Activated CD8-positive, alpha-beta T cell treated with anti-CD3 and anti-CD28 coated beads for 36 hours (primary cell): ENCODE data around the gene SPIB. TPM values are rescaled to one million over a fixed set of nuclear protein-coding genes. Genes with fewer than 3 reads are reported as not detected.
A peak's percentile ranks its signal among the peaks of the same experiment; 100 is the strongest.

Experiments
- ATAC-seq: fragments of 200-7000 bp; cut with Tn5 transposase; one replicate; pipeline ENCODE4 v1.10.0; 2021; ENCODE audit warnings: mild to moderate bottlenecking, moderate library complexity
- CTCF ChIA-PET: fragments of 350-600 bp; sonication (Branson Sonifier 250); formaldehyde crosslinking; loops from one replicate; lab custom pipeline; 2021; ENCODE audit warnings: antibody characterized with exemption; lab: Charles Lee
- POLR2A ChIA-PET: fragments of 350-600 bp; sonication (Branson Sonifier 250); formaldehyde crosslinking; loops from one replicate; lab custom pipeline; 2021; ENCODE audit warnings: antibody characterized with exemption; lab: Charles Lee
- DNase-seq: peaks from one replicate; pipeline ENCODE4 v3.0.0-alpha.2; 2020
- H3K27ac Mint-ChIP-seq: one replicate; pipeline ENCODE4 v1.8.0; 2021; ENCODE audit warnings: mild to moderate bottlenecking, mixed read lengths
- H3K27me3 Mint-ChIP-seq: one replicate; pipeline ENCODE4 v1.8.0; 2021; ENCODE audit warnings: mixed read lengths
- H3K36me3 Mint-ChIP-seq: one replicate; pipeline ENCODE4 v1.8.0; 2021; ENCODE audit warnings: low read depth, mixed read lengths
- H3K4me1 Mint-ChIP-seq: one replicate; pipeline ENCODE4 v1.8.0; 2021; ENCODE audit warnings: low read depth, mixed read lengths
- H3K4me3 Mint-ChIP-seq: one replicate; pipeline ENCODE4 v1.8.0; 2021; ENCODE audit warnings: mild to moderate bottlenecking, moderate library complexity, mixed read lengths
- H3K9me3 Mint-ChIP-seq: one replicate; pipeline ENCODE4 v1.8.0; 2021; ENCODE audit warnings: mixed read lengths
- intact Hi-C: fragments of 100-400 bp; cut with micrococcal nuclease; formaldehyde crosslinking; loops from one replicate; pipeline ENCODE4 v1.10.0; 2022
- total RNA-seq, 2 experiments: library from RNA; stranded (reverse); gene quantifications; one replicate each; pipeline ENCODE4 v1.2.3, GENCODE V29; 2021
- TF ChIP-seq, protein P1 (sequence below): fragments of 200-600 bp; IDR thresholded peaks from one replicate; pipeline ENCODE4 v1.8.0; 2022; ENCODE audit warnings: antibody characterized with exemption, mild to moderate bottlenecking

SPIB gene
- total RNA-seq, 2 experiments from 2014 or later, result 0.68 to 1.5 TPM

DNA sequence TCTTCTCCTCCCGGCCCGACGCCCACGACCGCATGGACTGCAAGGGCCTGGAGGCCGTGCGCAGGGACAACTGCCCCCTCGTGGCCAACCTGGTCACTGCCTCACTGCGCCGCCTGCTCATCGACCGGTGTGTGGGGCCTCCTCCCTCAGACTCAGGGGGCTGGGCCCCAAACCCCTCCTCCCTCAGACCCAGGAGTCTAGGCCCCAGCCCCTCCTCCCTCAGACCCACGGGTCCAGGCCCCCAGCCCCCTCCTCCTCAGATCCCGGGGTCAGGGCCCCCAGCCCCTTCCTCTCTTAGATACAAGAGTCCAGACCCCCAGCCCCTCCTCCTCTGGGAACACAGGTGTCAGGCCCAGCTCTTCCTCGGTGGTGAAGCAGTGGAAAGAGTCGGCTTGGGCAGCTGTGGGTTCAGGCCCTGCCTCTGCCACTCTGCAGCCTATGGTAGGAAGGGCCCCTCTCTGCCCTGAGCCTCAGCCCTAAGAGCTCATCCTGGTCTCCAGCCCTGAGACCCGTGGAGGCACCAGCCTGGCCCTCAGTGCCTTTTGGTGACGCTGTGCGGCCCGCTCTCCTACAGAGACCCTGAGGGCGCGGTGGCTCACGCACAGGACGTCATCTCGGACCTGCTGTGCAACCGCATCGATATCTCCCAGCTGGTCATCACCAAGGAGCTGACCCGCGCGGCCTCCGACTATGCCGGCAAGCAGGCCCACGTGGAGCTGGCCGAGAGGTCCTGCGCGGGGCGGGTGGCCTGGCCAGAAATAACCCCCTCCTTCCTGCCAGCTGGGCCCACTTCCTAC lies 3.7 kb upstream of the SPIB start:
- ChIA-PET POLR2A (interaction anchor here (0.9 to 1.5 kb wide), 2 partner anchors 10 to 26 kb away, joined by 3 to 5 read pairs; no protein-coding TSS in a partner anchor), CTCF (interaction anchor here (0.7 to 2.2 kb wide), 4 partner anchors 28 to 58 kb away, joined by 4 to 13 read pairs (median 5); partner anchors contain the start of gene POLD1)
- H3K36me3 Mint-ChIP-seq, result peaks cover 22% of the 10 kb centered on the region
- ATAC-seq (peak; percentile 78), DNase-seq (peak; percentile 83)
- intact Hi-C loops, result loop anchor here (10.0 kb wide), 1 partner anchor 50 kb away; the partner anchor contains the start of gene NAPSA
- TF ChIP-seq, protein P1, sequence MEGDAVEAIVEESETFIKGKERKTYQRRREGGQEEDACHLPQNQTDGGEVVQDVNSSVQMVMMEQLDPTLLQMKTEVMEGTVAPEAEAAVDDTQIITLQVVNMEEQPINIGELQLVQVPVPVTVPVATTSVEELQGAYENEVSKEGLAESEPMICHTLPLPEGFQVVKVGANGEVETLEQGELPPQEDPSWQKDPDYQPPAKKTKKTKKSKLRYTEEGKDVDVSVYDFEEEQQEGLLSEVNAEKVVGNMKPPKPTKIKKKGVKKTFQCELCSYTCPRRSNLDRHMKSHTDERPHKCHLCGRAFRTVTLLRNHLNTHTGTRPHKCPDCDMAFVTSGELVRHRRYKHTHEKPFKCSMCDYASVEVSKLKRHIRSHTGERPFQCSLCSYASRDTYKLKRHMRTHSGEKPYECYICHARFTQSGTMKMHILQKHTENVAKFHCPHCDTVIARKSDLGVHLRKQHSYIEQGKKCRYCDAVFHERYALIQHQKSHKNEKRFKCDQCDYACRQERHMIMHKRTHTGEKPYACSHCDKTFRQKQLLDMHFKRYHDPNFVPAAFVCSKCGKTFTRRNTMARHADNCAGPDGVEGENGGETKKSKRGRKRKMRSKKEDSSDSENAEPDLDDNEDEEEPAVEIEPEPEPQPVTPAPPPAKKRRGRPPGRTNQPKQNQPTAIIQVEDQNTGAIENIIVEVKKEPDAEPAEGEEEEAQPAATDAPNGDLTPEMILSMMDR, result peak; percentile 79
- H3K4me1 Mint-ChIP-seq, result peaks cover 13% of the 10 kb centered on the region
- peaks cover 10% of the 10 kb centered on the region for H3K27me3 Mint-ChIP-seq
- no peak overlapping the region for H3K27ac Mint-ChIP-seq
- no peaks in the 10 kb centered on the region for H3K9me3 Mint-ChIP-seq
- no peak overlapping the region for H3K4me3 Mint-ChIP-seq

DNA sequence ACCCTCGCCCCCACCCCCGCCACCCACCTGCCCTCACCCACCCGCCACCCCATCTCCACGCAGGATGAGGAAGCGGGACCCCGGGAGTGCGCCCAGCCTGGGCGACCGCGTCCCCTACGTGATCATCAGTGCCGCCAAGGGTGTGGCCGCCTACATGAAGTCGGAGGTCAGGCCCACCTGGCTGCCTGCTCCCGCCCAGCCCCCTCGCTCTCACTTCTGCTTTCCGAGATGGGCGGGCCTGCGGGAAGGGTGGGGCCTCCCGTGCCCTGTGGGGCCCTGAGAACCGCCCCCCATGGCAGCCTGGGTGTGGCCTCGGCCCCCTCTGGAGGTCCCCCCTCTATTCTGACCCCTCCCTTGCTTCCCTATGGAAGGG lies 3.1 kb upstream of the SPIB start:
- intact Hi-C loops, result loop anchor here (10.0 kb wide), 1 partner anchor 51 kb away; the partner anchor contains the start of gene NAPSA
- no peaks in the 10 kb centered on the region for H3K9me3 Mint-ChIP-seq
- no peak overlapping the region for H3K4me3 Mint-ChIP-seq
- ATAC-seq, result no peak
- H3K27ac Mint-ChIP-seq, result no peak overlapping the region
- POLR2A ChIA-PET, result interaction anchor here (0.9 to 1.5 kb wide), 3 partner anchors 10 to 45 kb away, joined by 3 to 5 read pairs (median 3); no protein-coding TSS in a partner anchor
- TF ChIP-seq, protein P1, result no peak
- H3K36me3 Mint-ChIP-seq, result peaks cover 21% of the 10 kb centered on the region
- no peak for DNase-seq
- H3K4me1 Mint-ChIP-seq, result peaks cover 17% of the 10 kb centered on the region
- CTCF ChIA-PET, result interaction anchor here (0.7 to 2.2 kb wide), 4 partner anchors 28 to 58 kb away, joined by 4 to 13 read pairs (median 5); partner anchors contain the start of gene POLD1
- peaks cover 15% of the 10 kb centered on the region for H3K27me3 Mint-ChIP-seq

GRCh38 chr19:50416034-50416977 lies 2.4 kb upstream of the SPIB start:
- Mint-ChIP-seq H3K9me3 (peaks cover 4% of the 10 kb centered on the region), H3K27me3 (peaks cover 18% of the 10 kb centered on the region), H3K36me3 (peaks cover 24% of the 10 kb centered on the region), H3K27ac (no peak overlapping the region), H3K4me3 (no peak overlapping the region), H3K4me1 (peaks cover 17% of the 10 kb centered on the region)
- intact Hi-C loops, result loop anchor here (10.0 kb wide), 1 partner anchor 52 kb away; the partner anchor contains the start of gene NAPSA
- ATAC-seq, result no peak
- TF ChIP-seq, protein P1, result no peak
- no peak for DNase-seq
- CTCF ChIA-PET, result interaction anchor here (1.1 to 2.2 kb wide), 2 partner anchors 32 to 59 kb away, joined by 4 to 13 read pairs; partner anchors contain the start of gene POLD1
- POLR2A ChIA-PET, result interaction anchor here (0.9 to 1.5 kb wide), 3 partner anchors 11 to 46 kb away, joined by 3 to 5 read pairs (median 3); no protein-coding TSS in a partner anchor

- ATAC-seq (no peak), DNase-seq (no peak)
- POLR2A ChIA-PET, result interaction anchor here (1.5 kb wide), 1 partner anchor 47 kb away, joined by 3 read pairs; no protein-coding TSS in a partner anchor
- CTCF ChIA-PET, result no interaction called here
- intact Hi-C loops, result loop anchor here (10.0 kb wide), 1 partner anchor 53 kb away; the partner anchor contains the start of gene NAPSA
- peaks cover 17% of the 10 kb centered on the region for H3K4me1 Mint-ChIP-seq
- peaks cover 21% of the 10 kb centered on the region for H3K27me3 Mint-ChIP-seq
- H3K36me3 Mint-ChIP-seq, result peaks cover 23% of the 10 kb centered on the region
- TF ChIP-seq, protein P1, result no peak
- H3K9me3 Mint-ChIP-seq, result peaks cover 4% of the 10 kb centered on the region
- H3K27ac Mint-ChIP-seq, result no peak overlapping the region
- no peak overlapping the region for H3K4me3 Mint-ChIP-seq
Observed at GRCh38 chr19:50417111-50418081, 1.3 kb upstream of the SPIB start.
